Lower leg skin (tissue), 3 donors: ENCODE results near the gene CLOCK.

ENCODE experiments used
- POLR2A ChIP-seq, 2 donors: fragments of 450-650 bp; IDR thresholded peaks; one replicate each; pipeline ENCODE4 v1.6.1; 2016 to 2017; ENCODE audit warnings: antibody characterized with exemption in 2 of 2, mild to moderate bottlenecking in 1 of 2, moderate library complexity in 1 of 2
- TF ChIP-seq, protein P1 (sequence below), 3 donors: fragments of 450-650 bp; IDR thresholded peaks; one replicate each; pipeline ENCODE4 v1.5.1; 2016; ENCODE audit warnings: antibody characterized with exemption in 3 of 3, mild to moderate bottlenecking in 3 of 3, moderate library complexity in 2 of 3

DNA sequence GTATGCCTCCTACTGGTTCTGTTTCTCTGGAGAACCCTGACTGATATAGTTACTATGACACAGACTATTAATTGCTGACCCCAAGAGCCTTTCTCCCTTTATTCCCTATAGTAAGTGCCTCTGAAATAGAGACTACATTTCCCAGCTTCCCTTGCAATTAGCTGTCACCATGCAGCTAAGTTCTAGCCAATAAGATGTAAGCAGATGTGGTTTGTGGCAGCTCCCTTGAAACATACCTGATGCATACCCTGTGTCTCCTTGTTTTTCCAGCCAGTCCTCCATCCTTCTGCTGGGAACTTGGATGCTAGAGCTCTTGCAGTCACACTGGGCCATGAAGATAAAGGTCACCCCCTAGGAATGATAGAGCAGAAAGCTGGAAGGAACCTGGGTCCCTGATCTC lies 160.6 kb downstream of the CLOCK start:
- no peak for TF ChIP-seq POLR2A (IDR thresholded peaks at IDR 0.05)
- TF ChIP-seq, protein P1, sequence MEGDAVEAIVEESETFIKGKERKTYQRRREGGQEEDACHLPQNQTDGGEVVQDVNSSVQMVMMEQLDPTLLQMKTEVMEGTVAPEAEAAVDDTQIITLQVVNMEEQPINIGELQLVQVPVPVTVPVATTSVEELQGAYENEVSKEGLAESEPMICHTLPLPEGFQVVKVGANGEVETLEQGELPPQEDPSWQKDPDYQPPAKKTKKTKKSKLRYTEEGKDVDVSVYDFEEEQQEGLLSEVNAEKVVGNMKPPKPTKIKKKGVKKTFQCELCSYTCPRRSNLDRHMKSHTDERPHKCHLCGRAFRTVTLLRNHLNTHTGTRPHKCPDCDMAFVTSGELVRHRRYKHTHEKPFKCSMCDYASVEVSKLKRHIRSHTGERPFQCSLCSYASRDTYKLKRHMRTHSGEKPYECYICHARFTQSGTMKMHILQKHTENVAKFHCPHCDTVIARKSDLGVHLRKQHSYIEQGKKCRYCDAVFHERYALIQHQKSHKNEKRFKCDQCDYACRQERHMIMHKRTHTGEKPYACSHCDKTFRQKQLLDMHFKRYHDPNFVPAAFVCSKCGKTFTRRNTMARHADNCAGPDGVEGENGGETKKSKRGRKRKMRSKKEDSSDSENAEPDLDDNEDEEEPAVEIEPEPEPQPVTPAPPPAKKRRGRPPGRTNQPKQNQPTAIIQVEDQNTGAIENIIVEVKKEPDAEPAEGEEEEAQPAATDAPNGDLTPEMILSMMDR (IDR thresholded peaks at IDR 0.05), result no peak
